Thyroid gland (tissue), 4 donors: ENCODE measurements around the gene HBE1. TPM values are rescaled to one million over a fixed set of nuclear protein-coding genes. Genes with fewer than 3 reads are reported as not detected.

Experiments used
- DNase-seq, 2 donors: peaks; one replicate each; pipeline ENCODE4 v3.0.0-alpha.2; 2019
- H3K27ac ChIP-seq, 3 donors: fragments of 200-600 bp; sonication (generic); 1 replicate in 2 of 3; 2 replicates in 1 of 3; pipeline ENCODE4 v1.5.1; 2016 to 2019; ENCODE audit warnings: mild to moderate bottlenecking in 1 of 3, moderate library complexity in 1 of 3
- H3K27me3 ChIP-seq: fragments of 200-600 bp; sonication (generic); one replicate; pipeline ENCODE4 v1.5.1; 2019
- H3K36me3 ChIP-seq, 2 donors: fragments of 200-600 bp; sonication (generic); one replicate each; pipeline ENCODE4 v1.5.1; 2016 to 2019
- H3K4me1 ChIP-seq, 2 donors: fragments of 200-600 bp; sonication (generic); one replicate each; pipeline ENCODE4 v1.5.1; 2017 to 2019
- H3K4me3 ChIP-seq, 3 donors: fragments of 200-600 bp; sonication (generic); replicated peaks in 1 of 3; 1 replicate in 2 of 3; 2 replicates in 1 of 3; pipeline ENCODE4 v1.5.1; 2016; ENCODE audit warnings: mild to moderate bottlenecking in 1 of 3
- H3K9me3 ChIP-seq: fragments of 200-600 bp; sonication (generic); one replicate; pipeline ENCODE4 v1.5.1; 2017
- CTCF ChIP-seq, 6 experiments: fragments of 200-600 bp in 3 of 6; fragments of 450-650 bp in 3 of 6; sonication (generic) in 3 of 6; IDR thresholded peaks; one replicate each; pipeline ENCODE4 v1.5.1; 2016 to 2019; ENCODE audit warnings: antibody characterized with exemption in 6 of 6, mild to moderate bottlenecking in 2 of 6, inconsistent platforms in 1 of 6, moderate library complexity in 1 of 6
- POLR2A ChIP-seq, 2 donors: fragments of 450-650 bp; IDR thresholded peaks; one replicate each; pipeline ENCODE4 v1.6.1; 2017; ENCODE audit warnings: antibody characterized with exemption in 2 of 2, mild to moderate bottlenecking in 2 of 2, moderate library complexity in 1 of 2
- WGBS, 2 donors: methylation state at CpG; one replicate each; pipeline ENCODE4 v1.1.5; 2017; 5-methylcytosine and 5-hydroxymethylcytosine counted together
- intact Hi-C: fragments of 100-400 bp; cut with DNase I; formaldehyde crosslinking; loops from one replicate; pipeline ENCODE4 v1.15.1; 2023
- total RNA-seq, 4 donors: library from RNA; depleted of rRNA; stranded (reverse); fragments of >200 nt; gene quantifications; one replicate each; pipeline ENCODE4 v1.2.3, GENCODE V29; 2016

Gene HBE1
- total RNA-seq, 4 donors from 2014 or later, result 1.2 TPM; not detected in 3

- intact Hi-C loops, result no loop called here
- DNase-seq, result no peak
- WGBS, 2 donors, result 84 to 91% methylated on average over 3 of the region's 3 CpGs
- Histone ChIP-seq H3K27ac (no peak overlapping the region), H3K9me3 (no peaks in the 10 kb centered on the region), H3K27me3 (no peaks in the 10 kb centered on the region), H3K4me1 (no peaks in the 10 kb centered on the region), H3K4me3 (no peak overlapping the region), H3K36me3 (no peaks in the 10 kb centered on the region)
- TF ChIP-seq CTCF (IDR thresholded peaks at IDR 0.05), result no peak
- TF ChIP-seq POLR2A (IDR thresholded peaks at IDR 0.05), result no peak
Measured at GRCh38 chr11:5247472-5248192, 22.1 kb downstream of the HBE1 start.

- intact Hi-C loops, result no loop called here
- Histone ChIP-seq H3K4me3 (no peak overlapping the region), H3K9me3 (no peaks in the 10 kb centered on the region), H3K36me3 (no peaks in the 10 kb centered on the region), H3K27me3 (no peaks in the 10 kb centered on the region), H3K4me1 (no peaks in the 10 kb centered on the region), H3K27ac (no peak overlapping the region)
- TF ChIP-seq POLR2A (IDR thresholded peaks at IDR 0.05) (no peak), CTCF (IDR thresholded peaks at IDR 0.05) (no peak)
- WGBS, 2 donors, result 70 to 75% methylated on average over 6 of the region's 6 CpGs
- DNase-seq, result no peak
Measured at GRCh38 chr11:5246772-5247471, 22.8 kb downstream of the HBE1 start.

- Histone ChIP-seq H3K4me3 (no peak overlapping the region), H3K27ac (no peak overlapping the region), H3K4me1 (no peaks in the 10 kb centered on the region), H3K27me3 (no peaks in the 10 kb centered on the region), H3K9me3 (no peaks in the 10 kb centered on the region), H3K36me3 (no peaks in the 10 kb centered on the region)
- 74 to 86% methylated on average over 2 of the region's 2 CpGs for WGBS, 2 donors
- DNase-seq, result no peak
- TF ChIP-seq POLR2A (IDR thresholded peaks at IDR 0.05) (no peak), CTCF (IDR thresholded peaks at IDR 0.05) (no peak)
- intact Hi-C loops, result no loop called here
Measured at GRCh38 chr11:5245155-5245554, 24.6 kb downstream of the HBE1 start.

- no peaks in the 10 kb centered on the region for H3K27me3 ChIP-seq
- H3K4me1 ChIP-seq, result no peaks in the 10 kb centered on the region
- TF ChIP-seq CTCF (IDR thresholded peaks at IDR 0.05) (no peak), POLR2A (IDR thresholded peaks at IDR 0.05) (no peak)
- WGBS, 2 donors, result 82 to 83% methylated on average over 4 of the region's 4 CpGs
- no peaks in the 10 kb centered on the region for H3K9me3 ChIP-seq
- DNase-seq, result no peak
- H3K36me3 ChIP-seq, result no peaks in the 10 kb centered on the region
- H3K27ac ChIP-seq, result no peak overlapping the region
- intact Hi-C loops, result no loop called here
- no peak overlapping the region for H3K4me3 ChIP-seq
Measured at GRCh38 chr11:5243816-5244180, 25.9 kb downstream of the HBE1 start.
